Measurements from ENCODE around the gene COL23A1.

COL23A1 gene

GRCh38 chr5:178519804-178520203, 70.4 kb downstream of the COL23A1 start:
- H3K36me3 Mint-ChIP-seq (ENCODE audit: low read depth), result peaks cover 15% of the 10 kb centered on the region

GRCh38 chr5:178519155-178519554, 71.0 kb downstream of the COL23A1 start:
- Mint-ChIP-seq H3K27me3 (ENCODE audit: low read depth, poor library complexity) (peaks cover 4% of the 10 kb centered on the region), H3K36me3 (ENCODE audit: low read depth) (peaks cover 13% of the 10 kb centered on the region), H3K9me3 (peaks cover 36% of the 10 kb centered on the region), H3K27ac (no peak overlapping the region), H3K4me3 (no peak overlapping the region), H3K4me1 (no peaks in the 10 kb centered on the region)
- TF ChIP-seq CTCF (IDR thresholded peaks at IDR 0.05), result no peak
- DNase-seq, result no peak

More at GRCh38 chr5:178519804-178520203, 70.4 kb downstream of the COL23A1 start:
- H3K27me3 Mint-ChIP-seq (ENCODE audit: low read depth, poor library complexity), result peaks cover 4% of the 10 kb centered on the region
- H3K27ac Mint-ChIP-seq, result no peak overlapping the region
- no peak for TF ChIP-seq CTCF (IDR thresholded peaks at IDR 0.05)
- no peak overlapping the region for H3K4me3 Mint-ChIP-seq
- DNase-seq, result no peak
- H3K4me1 Mint-ChIP-seq, result no peaks in the 10 kb centered on the region
- peaks cover 42% of the 10 kb centered on the region for H3K9me3 Mint-ChIP-seq

DNA sequence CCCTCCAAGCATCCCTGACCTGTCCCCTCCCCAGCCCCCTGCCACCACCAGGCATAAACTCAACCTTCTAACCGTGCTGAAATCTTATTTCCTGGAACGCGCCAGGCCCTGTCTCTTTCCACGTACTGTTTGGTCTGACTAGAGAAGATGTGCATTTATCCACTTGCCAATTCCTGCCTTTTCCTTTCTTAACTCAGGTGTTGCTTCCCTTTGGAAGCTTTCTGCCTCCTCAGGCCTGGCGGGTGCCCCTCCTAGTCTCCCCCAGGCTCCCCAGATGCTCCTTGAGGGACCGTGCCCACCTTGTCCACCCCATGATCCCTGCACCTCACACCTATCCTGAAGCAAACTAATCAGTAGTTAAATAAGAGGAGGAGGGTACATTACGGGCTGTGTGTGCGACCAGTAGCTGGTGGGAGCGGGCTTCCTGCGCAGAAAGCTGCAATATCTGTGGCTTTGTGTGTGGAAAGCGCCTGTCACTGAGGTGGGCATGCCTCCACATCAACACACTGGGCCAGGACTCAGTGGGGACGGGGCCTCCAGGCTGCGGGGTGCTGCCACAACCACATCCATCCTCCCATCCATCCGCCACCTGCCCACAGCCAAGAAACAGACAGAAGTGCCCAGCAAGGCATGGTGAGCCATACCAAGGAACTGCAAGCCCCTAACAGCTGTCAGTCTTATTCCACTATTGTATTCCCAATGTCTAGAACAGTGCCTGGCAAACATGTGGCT, 73.5 kb downstream of the COL23A1 start:
- no peak for DNase-seq
- Mint-ChIP-seq H3K36me3 (ENCODE audit: low read depth) (peaks cover 12% of the 10 kb centered on the region), H3K27ac (peak overlapping the region; percentile 81), H3K9me3 (peaks cover 25% of the 10 kb centered on the region), H3K27me3 (ENCODE audit: low read depth, poor library complexity) (peaks cover 20% of the 10 kb centered on the region), H3K4me3 (no peak overlapping the region), H3K4me1 (no peaks in the 10 kb centered on the region)
- TF ChIP-seq CTCF (IDR thresholded peaks at IDR 0.05), result no peak

DNA sequence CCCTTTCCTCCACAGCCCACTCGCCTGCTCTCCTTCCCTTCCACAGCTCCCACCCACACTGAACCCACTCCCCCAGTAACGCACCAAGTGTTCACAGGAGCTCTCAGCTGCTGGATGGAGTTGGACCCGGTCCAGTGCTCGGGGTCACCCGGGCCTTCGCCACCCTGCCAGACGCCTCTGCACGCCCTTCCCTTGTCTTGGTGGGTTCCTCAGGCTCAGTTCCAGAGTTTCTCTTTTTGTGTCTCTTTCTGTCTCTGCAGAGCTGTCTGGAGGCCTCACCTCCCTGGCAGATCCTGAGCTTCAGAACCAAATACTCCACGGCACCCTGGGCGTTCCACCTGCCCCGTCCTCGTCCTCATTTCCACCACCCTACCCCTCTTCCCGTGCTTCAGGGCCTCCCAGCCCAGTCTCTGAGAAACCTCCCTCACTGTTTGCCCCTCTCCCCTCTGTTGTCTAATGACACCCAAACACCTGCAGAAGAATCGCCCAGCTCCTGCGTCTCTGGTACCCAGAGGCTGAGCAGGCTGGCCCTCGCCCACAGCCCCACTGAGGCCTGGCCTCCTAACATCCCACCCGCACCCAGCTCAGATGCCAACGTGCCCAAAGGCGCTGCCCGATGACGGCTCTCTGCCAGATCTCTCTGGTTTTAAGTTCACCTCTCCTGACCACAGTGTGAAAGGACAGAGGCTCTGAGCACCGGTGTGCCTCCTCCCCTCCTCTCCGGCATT, 74.3 kb downstream of the COL23A1 start:
- H3K36me3 Mint-ChIP-seq (ENCODE audit: low read depth), result peaks cover 12% of the 10 kb centered on the region

DNA sequence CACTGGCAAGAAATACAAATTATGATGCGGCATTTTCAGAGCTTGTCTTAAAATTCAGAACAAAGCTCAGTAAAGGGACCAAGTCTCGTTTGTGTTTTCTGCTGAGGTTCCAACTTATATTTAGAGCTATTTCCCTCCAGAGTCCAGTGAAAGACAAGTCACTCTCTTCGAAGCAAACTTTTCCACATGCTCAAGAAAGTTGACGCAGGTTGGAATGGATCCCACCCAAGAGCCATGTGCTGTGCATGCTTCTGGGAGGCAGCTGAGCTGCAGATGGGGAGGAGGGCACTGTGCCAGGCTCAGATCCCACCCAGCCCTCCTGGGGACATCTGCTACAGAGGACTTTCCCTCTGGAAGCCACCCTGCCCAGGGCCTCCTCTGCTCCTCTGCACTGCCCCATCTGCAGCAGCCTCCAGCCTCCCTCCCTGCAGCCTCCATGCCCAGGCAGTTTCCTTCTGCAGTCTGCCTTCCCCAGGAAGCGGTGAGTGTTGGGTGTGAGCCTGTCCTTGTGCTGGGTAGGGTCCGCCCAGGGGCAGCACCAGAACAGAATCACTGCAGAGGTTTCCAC, 75.3 kb downstream of the COL23A1 start:
- Mint-ChIP-seq H3K27me3 (ENCODE audit: low read depth, poor library complexity) (peaks cover 20% of the 10 kb centered on the region), H3K27ac (no peak overlapping the region), H3K4me1 (no peaks in the 10 kb centered on the region)

More for the DNA sequence above, 74.3 kb downstream of the COL23A1 start:
- no peak overlapping the region for H3K4me3 Mint-ChIP-seq
- no peak for TF ChIP-seq CTCF (IDR thresholded peaks at IDR 0.05)
- peak overlapping the region; percentile 81 for H3K27ac Mint-ChIP-seq
- H3K27me3 Mint-ChIP-seq (ENCODE audit: low read depth, poor library complexity), result peaks cover 20% of the 10 kb centered on the region
- H3K9me3 Mint-ChIP-seq, result peaks cover 22% of the 10 kb centered on the region
- DNase-seq, result no peak
- H3K4me1 Mint-ChIP-seq, result no peaks in the 10 kb centered on the region

More for the DNA sequence above, 75.3 kb downstream of the COL23A1 start:
- Mint-ChIP-seq H3K36me3 (ENCODE audit: low read depth) (peaks cover 12% of the 10 kb centered on the region), H3K9me3 (peaks cover 22% of the 10 kb centered on the region), H3K4me3 (no peak overlapping the region)
- no peak for TF ChIP-seq CTCF (IDR thresholded peaks at IDR 0.05)
- no peak for DNase-seq

Measured in nephron progenitor cell (in vitro differentiated cells).